Karpas-422 (cell line): Measurements from ENCODE around the gene SH3RF1. TPM values are rescaled to one million over a fixed set of nuclear protein-coding genes. Genes with fewer than 3 reads are reported as not detected.

ENCODE experiments used
- DNase-seq: peaks from one replicate; pipeline ENCODE4 v3.0.0-alpha.2; 2015
- H2AFZ ChIP-seq: fragments of 200-600 bp; sonication (generic); 2 replicates; pipeline ENCODE4 v1.6.1; 2014; ENCODE audit warnings: antibody characterized with exemption, low read length, mixed read lengths
- H3K27ac ChIP-seq: fragments of 200-600 bp; sonication (generic); 2 replicates; pipeline ENCODE4 v1.5.1; 2014; ENCODE audit warnings: mild to moderate bottlenecking, low read length, moderate library complexity
- H3K27me3 ChIP-seq: fragments of 200-600 bp; sonication (generic); 2 replicates; pipeline ENCODE4 v1.6.1; 2014; ENCODE audit warnings: low read length, mixed read lengths
- H3K36me3 ChIP-seq: fragments of 200-600 bp; sonication (generic); 2 replicates; pipeline ENCODE4 v1.6.1; 2014; ENCODE audit warnings: low read length, mixed read lengths; ENCODE audit not compliant: insufficient read depth
- H3K4me1 ChIP-seq: fragments of 200-600 bp; sonication (generic); 2 replicates; pipeline ENCODE4 v1.6.1; 2014; ENCODE audit warnings: mild to moderate bottlenecking, low read length, mixed read lengths
- H3K4me2 ChIP-seq: fragments of 200-600 bp; sonication (generic); 2 replicates; pipeline ENCODE4 v1.6.1; 2014; ENCODE audit warnings: low read length, low read depth, mild to moderate bottlenecking; ENCODE audit not compliant: poor library complexity, severe bottlenecking
- H3K4me3 ChIP-seq: fragments of 200-600 bp; sonication (generic); 2 replicates; pipeline ENCODE4 v1.5.1; 2014; ENCODE audit warnings: mild to moderate bottlenecking, antibody characterized with exemption, low read length, mixed read lengths
- H3K79me2 ChIP-seq: fragments of 200-600 bp; sonication (generic); 2 replicates; pipeline ENCODE4 v1.6.1; 2014; ENCODE audit warnings: mild to moderate bottlenecking, low read length, mixed read lengths
- H3K9ac ChIP-seq: fragments of 200-600 bp; sonication (generic); 2 replicates; pipeline ENCODE4 v1.6.0; 2014; ENCODE audit warnings: low read length
- H3K9me2 ChIP-seq: fragments of 200-600 bp; sonication (generic), shearing (Covaris generic); replicated peaks from 2 replicates; pipeline ENCODE4 v1.6.0; 2014; ENCODE audit warnings: mild to moderate bottlenecking, low read length, moderate library complexity; ENCODE audit not compliant: insufficient read depth
- H3K9me3 ChIP-seq: fragments of 300-700, 200-600 bp; sonication (generic); 2 replicates; pipeline ENCODE4 v1.6.1; 2014; ENCODE audit warnings: low read length, mixed read lengths
- H4K20me1 ChIP-seq: fragments of 200-600 bp; sonication (generic); 2 replicates; pipeline ENCODE4 v1.6.1; 2014; ENCODE audit warnings: mild to moderate bottlenecking, antibody characterized with exemption, low read length, low read depth; ENCODE audit not compliant: insufficient read depth
- total RNA-seq: library from RNA; depleted of rRNA; stranded (reverse); fragments of >200 nt; shearing (Covaris generic); gene quantifications from 2 replicates; pipeline ENCODE4 v1.2.3, GENCODE V29; 2014; ENCODE audit warnings: low replicate concordance

SH3RF1 gene
- total RNA-seq, 1 experiment from 2014 or later, result not detected

DNA sequence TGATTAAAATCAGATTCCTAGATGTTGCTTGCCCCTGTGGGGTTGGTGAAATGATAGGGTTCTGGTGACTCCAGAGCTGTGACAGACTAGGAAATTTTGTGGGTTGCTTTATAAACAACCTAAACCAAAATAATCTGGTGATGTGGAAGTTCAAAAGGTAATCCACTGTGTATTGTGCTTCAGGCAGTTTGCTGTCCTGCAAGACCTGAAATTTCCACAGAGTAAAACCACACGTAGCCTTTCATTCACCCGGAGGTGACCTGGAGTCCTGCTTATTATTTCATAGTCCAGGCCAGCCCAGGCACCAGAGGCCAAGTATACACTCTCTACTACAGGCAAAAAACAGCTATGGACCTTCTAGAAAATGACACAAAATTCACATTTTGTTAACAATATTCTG lies 146.1 kb downstream of the SH3RF1 start:
- no peak overlapping the region for H3K4me2 ChIP-seq
- no peak overlapping the region for H3K4me3 ChIP-seq
- H3K4me1 ChIP-seq, result no peaks in the 10 kb centered on the region
- H3K9ac ChIP-seq, result no peak overlapping the region
- H3K36me3 ChIP-seq, result no peaks in the 10 kb centered on the region
- H3K9me3 ChIP-seq, result no peaks in the 10 kb centered on the region
- no peak overlapping the region for H3K27ac ChIP-seq
- no peaks in the 10 kb centered on the region for H3K79me2 ChIP-seq
- H2AFZ ChIP-seq, result no peak overlapping the region
- no peaks in the 10 kb centered on the region for H4K20me1 ChIP-seq
- DNase-seq, result no peak
- no peaks in the 10 kb centered on the region for H3K9me2 ChIP-seq
- no peaks in the 10 kb centered on the region for H3K27me3 ChIP-seq

DNA sequence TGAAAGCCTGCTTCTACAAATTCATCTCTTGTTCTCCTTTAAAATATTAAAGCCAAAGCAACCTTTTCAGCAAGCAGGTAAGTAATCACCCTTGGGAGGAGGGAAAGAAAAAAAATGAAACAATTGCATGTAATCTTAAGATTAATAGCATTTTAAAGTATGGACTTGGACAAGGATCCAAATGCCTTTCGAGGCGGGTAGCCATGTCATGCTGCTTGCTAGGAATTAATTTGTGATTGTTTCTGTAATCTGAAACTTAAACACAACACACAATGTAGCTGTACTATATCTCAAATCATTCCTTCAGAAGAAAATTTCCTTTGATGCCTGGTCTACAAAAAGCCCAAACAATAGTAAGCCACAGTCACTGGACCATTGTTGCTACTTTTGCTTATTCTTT lies 148.3 kb downstream of the SH3RF1 start:
- no peaks in the 10 kb centered on the region for H3K27me3 ChIP-seq
- H3K9me2 ChIP-seq, result no peaks in the 10 kb centered on the region
- H3K4me2 ChIP-seq, result no peak overlapping the region
- H3K79me2 ChIP-seq, result no peaks in the 10 kb centered on the region
- no peak overlapping the region for H3K4me3 ChIP-seq
- H3K27ac ChIP-seq, result no peak overlapping the region
- H3K4me1 ChIP-seq, result no peaks in the 10 kb centered on the region
- H4K20me1 ChIP-seq, result no peaks in the 10 kb centered on the region
- H3K9ac ChIP-seq, result no peak overlapping the region
- DNase-seq, result no peak
- H3K9me3 ChIP-seq, result no peaks in the 10 kb centered on the region
- no peak overlapping the region for H2AFZ ChIP-seq
- no peaks in the 10 kb centered on the region for H3K36me3 ChIP-seq

DNA sequence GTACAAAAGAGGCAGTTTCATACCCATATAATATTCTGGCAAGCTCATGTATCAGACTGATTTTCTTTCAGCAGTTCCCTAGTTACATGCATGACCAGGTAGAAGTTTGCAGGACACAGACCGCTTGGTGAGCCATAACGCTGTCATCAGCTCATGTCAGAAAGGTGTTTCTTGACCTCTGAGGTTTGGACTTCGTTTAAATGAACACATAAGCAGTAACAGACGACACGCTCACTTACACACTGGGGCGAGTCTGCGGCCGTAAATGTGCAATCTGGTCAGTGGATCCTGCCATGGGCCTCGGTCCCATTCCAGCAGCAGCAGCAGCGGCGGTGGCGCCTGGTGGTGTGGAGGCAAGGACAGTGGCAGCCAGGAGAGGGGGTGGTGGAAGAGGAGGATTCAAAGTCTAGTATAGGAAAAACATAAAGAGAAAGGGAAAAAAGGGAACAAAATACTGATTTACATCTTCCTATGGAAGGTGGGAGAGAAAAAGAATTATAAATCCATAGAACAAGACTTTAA lies 148.8 kb downstream of the SH3RF1 start:
- H3K27ac ChIP-seq, result no peak overlapping the region
- DNase-seq, result no peak
- H4K20me1 ChIP-seq, result no peaks in the 10 kb centered on the region
- no peaks in the 10 kb centered on the region for H3K27me3 ChIP-seq
- H3K9me3 ChIP-seq, result no peaks in the 10 kb centered on the region
- no peak overlapping the region for H3K4me3 ChIP-seq
- no peaks in the 10 kb centered on the region for H3K9me2 ChIP-seq
- H3K4me2 ChIP-seq, result no peak overlapping the region
- H3K36me3 ChIP-seq, result no peaks in the 10 kb centered on the region
- H3K4me1 ChIP-seq, result no peaks in the 10 kb centered on the region
- no peaks in the 10 kb centered on the region for H3K79me2 ChIP-seq
- H2AFZ ChIP-seq, result no peak overlapping the region
- H3K9ac ChIP-seq, result no peak overlapping the region

DNA sequence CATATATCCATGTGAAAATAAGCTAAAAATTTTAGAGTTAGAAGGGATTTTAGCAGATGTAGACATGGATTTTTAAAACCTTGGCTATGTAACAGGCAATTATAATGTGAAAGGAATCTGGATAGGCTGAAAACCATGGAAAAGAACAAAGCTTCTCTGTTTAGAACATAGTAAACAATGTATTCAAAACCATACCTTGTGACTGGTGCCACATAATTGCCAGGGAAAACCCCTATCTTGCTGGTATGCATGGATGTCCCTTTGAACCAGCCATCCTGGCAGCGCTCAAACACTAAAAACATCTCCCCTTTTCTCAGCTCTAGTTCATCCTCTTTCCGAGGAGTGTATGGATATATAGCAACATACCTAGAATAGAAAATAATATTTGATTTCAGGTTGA lies 150.1 kb downstream of the SH3RF1 start:
- Histone ChIP-seq H3K36me3 (no peaks in the 10 kb centered on the region), H4K20me1 (no peaks in the 10 kb centered on the region), H2AFZ (no peak overlapping the region), H3K4me3 (no peak overlapping the region), H3K27me3 (no peaks in the 10 kb centered on the region), H3K4me1 (no peaks in the 10 kb centered on the region), H3K27ac (no peak overlapping the region), H3K9ac (no peak overlapping the region), H3K9me2 (no peaks in the 10 kb centered on the region), H3K79me2 (no peaks in the 10 kb centered on the region), H3K4me2 (no peak overlapping the region), H3K9me3 (no peaks in the 10 kb centered on the region)
- DNase-seq, result no peak

DNA sequence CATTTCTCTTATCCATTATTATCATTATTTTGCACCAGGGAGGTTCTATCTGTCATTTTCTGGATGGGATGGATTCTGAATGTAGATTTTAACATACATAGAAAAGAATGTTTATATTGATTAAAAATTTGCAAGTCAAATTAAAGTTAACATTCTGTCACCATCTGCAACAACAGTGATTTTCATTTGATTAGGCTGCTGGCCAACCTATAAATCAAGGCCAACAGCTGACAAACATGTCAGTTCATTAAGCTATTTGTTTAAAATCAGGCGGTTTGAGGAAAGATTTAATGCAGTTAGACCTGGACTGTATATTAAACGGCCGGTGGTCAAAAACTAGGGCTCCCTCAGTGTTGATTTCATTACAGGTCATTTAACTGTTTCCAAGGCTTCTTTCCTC lies 151.2 kb downstream of the SH3RF1 start:
- Histone ChIP-seq H3K4me3 (no peak overlapping the region), H3K27me3 (no peaks in the 10 kb centered on the region), H3K36me3 (no peaks in the 10 kb centered on the region), H3K27ac (no peak overlapping the region), H3K9me2 (no peaks in the 10 kb centered on the region), H3K79me2 (no peaks in the 10 kb centered on the region), H3K9ac (no peak overlapping the region), H3K4me1 (no peaks in the 10 kb centered on the region), H2AFZ (no peak overlapping the region), H4K20me1 (no peaks in the 10 kb centered on the region), H3K9me3 (no peaks in the 10 kb centered on the region), H3K4me2 (no peak overlapping the region)
- DNase-seq, result no peak

DNA sequence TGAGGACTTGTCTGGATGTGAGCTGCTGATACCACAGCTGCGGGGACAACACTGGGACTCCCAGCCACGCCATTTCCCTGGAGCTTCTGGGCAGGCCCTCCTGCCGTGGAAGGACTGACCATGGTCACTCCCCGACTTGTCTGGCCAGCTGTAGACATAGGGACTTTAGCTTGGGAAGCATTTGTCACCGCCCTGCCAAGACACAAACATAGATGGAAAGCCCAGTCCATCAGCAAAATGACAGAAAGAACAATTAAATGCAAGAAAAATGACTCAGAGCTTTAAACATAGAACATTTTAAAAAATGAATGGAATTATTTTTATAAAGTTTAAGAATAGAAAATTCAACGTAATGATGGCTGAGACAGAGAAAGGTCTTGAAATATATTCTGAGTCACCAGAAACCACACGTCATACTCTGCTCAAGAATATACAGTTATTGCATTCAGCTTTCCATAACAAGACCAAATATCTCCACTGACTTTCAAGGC lies 153.1 kb downstream of the SH3RF1 start:
- Histone ChIP-seq H3K9me3 (no peaks in the 10 kb centered on the region), H2AFZ (no peak overlapping the region), H3K9me2 (no peaks in the 10 kb centered on the region), H3K36me3 (no peaks in the 10 kb centered on the region), H3K27ac (no peak overlapping the region), H3K9ac (no peak overlapping the region), H3K4me2 (no peak overlapping the region), H3K4me3 (no peak overlapping the region), H3K79me2 (no peaks in the 10 kb centered on the region), H4K20me1 (no peaks in the 10 kb centered on the region), H3K4me1 (no peaks in the 10 kb centered on the region), H3K27me3 (no peaks in the 10 kb centered on the region)
- DNase-seq, result no peak

DNA sequence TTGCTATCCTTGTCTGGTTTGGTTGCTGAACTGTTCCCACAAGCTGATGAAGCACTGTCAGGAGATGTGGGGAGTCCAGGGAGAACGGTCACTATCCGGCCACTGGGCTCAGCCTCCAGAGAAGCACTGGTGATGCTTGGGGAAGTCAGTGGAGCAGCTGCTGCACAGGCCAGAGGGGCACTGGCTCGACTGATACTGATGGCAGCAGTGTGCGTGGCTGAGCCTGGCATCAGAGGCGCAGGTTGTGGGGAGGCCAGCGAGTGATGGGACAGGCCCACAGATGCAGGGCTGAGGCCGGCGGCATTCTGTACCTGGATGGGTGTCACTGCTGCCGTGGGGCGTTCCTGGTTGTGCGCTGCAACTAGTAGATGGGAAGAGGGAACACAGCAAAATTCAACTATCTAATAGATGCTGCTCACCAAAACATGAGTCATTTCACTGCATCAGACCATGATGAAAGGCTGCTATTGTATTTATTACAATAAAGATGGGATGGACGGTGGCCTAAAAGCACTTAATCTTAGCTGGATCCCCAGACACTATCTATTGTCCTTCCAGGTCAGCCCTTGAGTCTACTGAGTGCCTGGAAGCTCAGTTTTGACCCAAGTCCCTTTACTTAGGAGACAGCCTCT lies 154.4 kb downstream of the SH3RF1 start:
- H3K79me2 ChIP-seq, result no peaks in the 10 kb centered on the region
- no peaks in the 10 kb centered on the region for H4K20me1 ChIP-seq
- no peak overlapping the region for H3K27ac ChIP-seq
- no peak overlapping the region for H3K9ac ChIP-seq
- H3K9me2 ChIP-seq, result no peaks in the 10 kb centered on the region
- no peaks in the 10 kb centered on the region for H3K4me1 ChIP-seq
- no peak for DNase-seq
- H3K4me3 ChIP-seq, result no peak overlapping the region
- no peaks in the 10 kb centered on the region for H3K27me3 ChIP-seq
- H3K36me3 ChIP-seq, result no peaks in the 10 kb centered on the region
- H3K4me2 ChIP-seq, result no peak overlapping the region
- no peaks in the 10 kb centered on the region for H3K9me3 ChIP-seq
- H2AFZ ChIP-seq, result no peak overlapping the region

DNA sequence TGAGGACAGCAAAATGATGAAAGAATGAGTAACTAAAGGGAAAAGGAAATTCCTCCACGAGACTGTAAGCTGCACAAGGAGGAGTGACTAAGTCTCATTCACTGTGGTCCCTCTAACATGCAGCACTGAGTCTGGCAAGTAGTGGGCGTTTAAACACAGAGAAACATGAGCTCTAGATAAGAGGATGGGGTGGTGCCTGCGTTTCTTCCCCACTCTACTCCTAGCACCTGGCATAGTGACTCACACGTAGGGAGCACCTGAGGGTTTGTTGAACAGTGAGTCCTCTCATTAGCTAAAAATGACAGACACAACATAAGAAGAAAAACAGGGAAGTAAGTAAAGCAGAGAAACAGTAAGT lies 154.9 kb downstream of the SH3RF1 start:
- Histone ChIP-seq H3K4me1 (no peaks in the 10 kb centered on the region), H3K9me2 (no peaks in the 10 kb centered on the region), H3K9me3 (no peaks in the 10 kb centered on the region), H3K36me3 (no peaks in the 10 kb centered on the region), H3K4me2 (no peak overlapping the region), H3K79me2 (no peaks in the 10 kb centered on the region), H3K27ac (no peak overlapping the region), H3K4me3 (no peak overlapping the region), H3K9ac (no peak overlapping the region), H2AFZ (no peak overlapping the region), H4K20me1 (no peaks in the 10 kb centered on the region), H3K27me3 (no peaks in the 10 kb centered on the region)
- no peak for DNase-seq
